ENCODE results near the gene RNF10.
"Not testable (repeated sequence)": the region's sequence is repeated elsewhere in the genome, so short reads cannot be mapped to it uniquely, and the experiment has no call there.

RNF10 gene

DNA sequence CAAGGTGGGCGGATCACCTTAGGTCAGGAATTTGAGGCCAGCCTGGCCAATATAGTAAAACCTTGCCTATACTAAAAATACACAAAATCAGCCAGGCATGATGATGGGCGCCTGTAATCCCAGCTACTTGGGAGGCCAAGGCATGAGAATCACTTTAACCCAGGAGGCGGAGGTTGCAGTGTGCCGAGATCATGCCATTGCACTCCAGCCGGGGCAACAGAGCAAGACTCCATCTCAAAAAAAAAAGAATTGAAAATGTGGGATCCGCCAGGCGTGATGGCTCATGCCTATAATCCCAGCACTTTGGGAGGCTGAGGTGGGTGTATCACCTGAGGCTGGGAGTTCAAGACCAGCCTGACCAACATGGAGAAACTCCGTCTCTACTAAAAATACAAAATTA lies 14.8 kb upstream of the RNF10 start:
- intact Hi-C loops (cut with DNase I); DNase-seq: not testable (repeated sequence)

DNA sequence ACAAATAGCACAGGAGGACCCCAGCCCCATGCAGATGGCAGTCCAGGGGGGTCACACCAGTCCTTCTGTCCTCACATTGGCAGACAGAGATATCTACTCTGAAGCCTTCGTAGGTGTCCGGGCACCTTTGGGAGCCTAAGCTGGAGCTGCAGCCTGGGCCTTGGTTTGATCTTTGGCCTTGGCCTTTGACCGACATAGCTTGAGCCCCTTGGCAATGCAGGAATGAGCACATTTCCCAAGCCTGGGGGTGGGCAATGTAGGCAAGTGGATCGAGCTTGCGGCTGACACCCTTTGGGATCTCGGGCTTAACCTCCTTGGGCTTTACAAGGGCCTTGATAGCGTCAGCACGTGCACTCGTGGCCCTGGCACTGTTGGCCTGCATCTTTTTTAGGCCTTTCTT lies 11.6 kb upstream of the RNF10 start:
- DNase-seq = no peak
- intact Hi-C loops (cut with DNase I) = no loop called here

DNA sequence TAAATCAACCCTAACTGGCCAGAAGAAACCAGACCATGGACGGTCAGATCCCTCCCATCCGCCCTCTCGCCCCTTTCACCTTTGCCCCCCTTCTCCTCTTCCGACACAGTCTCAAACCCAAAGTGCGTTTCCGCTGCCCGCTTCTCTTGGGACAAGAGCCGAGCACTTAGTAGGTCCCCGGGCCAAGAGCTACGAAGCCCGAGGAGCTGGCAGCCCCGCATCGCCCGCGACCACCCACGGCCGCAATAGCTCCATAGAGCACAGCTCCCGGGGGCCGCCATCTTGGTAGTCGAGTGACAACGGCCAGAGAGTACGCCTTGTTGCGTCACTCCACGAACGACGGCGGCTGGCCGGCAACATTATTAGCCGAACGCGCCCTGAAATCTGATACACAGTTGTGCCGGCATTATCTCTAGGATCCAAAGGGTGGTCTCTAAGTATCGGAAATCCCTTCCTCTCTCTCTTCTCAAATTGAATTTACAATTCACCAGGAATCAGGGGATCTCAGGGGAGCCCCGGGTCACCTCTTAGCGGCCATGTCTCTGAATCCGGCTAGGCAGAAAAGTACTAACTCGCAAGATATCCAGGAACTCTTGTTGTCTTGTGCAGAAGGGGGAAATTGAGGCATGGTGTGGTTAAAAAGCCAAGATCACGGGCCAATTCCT lies 5.2 kb upstream of the RNF10 start, which contains the start of gene COQ5:
Gene COQ5 (minus strand): TSS at position 298 of the 665 bp plus-strand sequence. CDS start 17 bp downstream, at position 281.
- intact Hi-C loops (cut with DNase I) = loop anchor here (2.0 kb wide), 1 partner anchor 32 kb away; the partner anchor contains the start of gene DYNLL1
- peak; percentile 89 to 99 (median 94) for DNase-seq

DNA sequence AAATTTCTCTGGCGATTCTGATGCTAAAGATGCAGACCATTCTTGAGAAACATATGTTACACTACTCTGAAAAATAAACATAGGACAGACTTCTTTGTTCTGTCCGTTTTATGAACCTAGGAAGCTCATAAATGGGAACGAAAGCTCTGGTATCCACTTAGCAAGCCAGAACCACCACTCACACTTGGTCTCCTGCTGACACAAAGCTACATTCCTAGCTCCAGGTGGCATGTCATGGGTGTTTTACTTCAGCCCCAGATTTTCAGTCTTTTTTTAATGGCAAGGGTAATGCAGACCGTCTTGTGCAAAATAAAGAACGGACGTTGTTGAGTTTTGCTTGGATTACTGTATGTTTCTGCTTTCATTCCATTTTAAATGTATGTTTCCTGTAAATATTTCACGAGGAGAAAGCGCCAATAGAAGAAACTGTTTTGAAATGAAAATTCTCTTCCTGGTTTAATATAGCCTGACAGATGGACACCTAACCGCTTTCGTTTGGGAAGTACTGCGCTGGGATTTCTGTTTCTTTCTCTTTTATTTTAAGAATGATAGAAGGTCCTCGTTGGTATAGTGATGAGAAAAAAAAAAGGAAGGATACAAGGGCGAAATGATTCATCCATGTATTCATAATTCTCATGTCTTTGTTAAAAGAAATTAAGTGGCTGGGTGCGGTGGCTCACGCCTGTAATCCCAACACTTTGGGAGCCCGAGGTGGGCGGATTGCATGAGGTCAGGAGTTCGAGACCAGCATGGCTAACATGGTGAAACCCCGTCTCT lies 4.3 kb upstream of the RNF10 start:
- intact Hi-C loops (cut with DNase I) = loop anchor here (2.0 to 10.0 kb wide), 2 partner anchors 33 to 55 kb away; partner anchors contain the start of gene DYNLL1
- DNase-seq = no peak

DNA sequence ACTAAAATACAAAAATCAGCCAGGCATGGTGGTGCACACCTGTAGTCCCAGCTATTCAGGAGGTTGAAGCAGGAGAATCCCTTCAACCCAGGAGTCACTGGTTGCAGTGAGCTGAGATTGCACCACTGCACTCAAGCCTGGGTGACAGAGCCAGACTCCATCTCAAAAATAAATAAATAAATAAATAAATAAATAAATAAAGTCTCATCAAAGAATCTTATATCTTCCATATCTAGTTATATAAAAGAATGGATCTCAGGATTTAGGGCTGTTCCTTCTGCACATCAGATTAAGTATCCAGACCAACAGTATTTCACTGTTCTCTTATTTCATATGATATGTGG lies 3.8 kb upstream of the RNF10 start:
- DNase-seq = not testable (repeated sequence)
- intact Hi-C loops (cut with DNase I) = loop anchor here (10.0 kb wide), 1 partner anchor 56 kb away; no protein-coding TSS in a partner anchor

DNA sequence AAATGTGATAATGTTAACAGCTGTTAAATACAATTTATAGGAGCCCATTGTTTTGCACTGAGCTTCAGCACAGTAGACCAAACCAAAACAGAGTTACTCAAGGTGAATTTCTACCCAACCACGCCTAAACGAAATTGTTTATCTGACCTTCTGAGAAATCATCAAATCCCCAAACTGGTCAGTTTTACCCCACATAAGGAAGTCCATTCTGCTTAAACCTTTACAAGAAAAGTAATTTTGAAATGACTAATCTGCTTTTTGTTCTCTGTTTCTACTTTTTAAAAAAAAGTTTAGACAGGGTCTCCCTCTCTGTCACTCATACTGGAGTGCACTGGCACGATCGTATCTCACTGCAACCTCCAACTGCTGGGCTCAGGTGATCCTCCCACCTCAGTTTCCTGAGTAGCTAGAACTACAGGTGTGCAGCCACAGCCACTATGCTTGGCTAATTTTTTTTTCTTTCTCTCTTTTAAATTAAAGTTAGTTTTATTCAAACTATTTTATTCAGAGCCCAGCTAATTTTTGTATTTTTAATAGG lies 1.4 kb upstream of the RNF10 start:
- intact Hi-C loops (cut with DNase I) = loop anchor here (10.0 kb wide), 1 partner anchor 58 kb away; no protein-coding TSS in a partner anchor
- no peak for DNase-seq

DNA sequence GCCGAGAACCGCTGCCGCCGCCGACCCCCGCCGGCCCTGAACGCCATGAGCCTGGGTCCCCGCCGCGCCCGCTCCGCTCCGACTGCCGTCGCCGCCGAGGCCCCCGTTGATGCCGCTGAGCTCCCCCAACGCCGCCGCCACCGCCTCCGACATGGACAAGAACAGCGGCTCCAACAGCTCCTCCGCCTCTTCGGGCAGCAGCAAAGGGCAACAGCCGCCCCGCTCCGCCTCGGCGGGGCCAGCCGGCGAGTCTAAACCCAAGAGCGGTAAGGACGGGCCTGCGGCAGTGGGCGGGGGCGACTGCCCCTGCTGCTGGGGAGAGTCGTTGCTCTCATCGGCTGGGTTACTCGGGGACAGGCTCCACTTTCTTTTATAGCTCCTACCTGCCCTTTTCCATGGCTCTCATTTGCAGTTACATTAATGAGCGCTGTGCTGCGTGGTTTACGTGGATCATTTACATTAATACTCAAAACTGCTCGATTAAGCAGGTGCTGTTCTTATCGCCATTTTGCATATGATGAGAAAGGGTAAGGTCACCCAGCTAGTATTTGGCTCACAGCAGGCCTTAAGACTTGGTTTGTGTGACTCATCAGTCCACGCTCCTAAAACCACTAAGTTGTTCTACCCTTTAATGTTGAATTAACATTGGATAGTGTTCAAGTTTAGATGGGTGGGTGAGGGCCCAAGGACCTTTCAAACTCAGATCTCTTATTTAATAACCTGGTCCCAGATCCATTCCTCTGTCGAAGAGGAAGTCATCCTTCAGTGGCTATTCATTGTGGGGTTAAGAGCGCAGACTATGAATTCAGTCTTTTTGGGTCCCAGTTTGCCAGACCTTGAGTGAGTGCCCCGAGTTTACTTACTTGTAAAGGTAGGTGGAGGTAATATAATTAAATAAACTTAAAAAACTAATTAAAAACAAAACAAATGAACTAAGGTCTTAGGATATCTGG lies 823 bp downstream of the RNF10 start:
- intact Hi-C loops (cut with DNase I) = loop anchor here (10.0 kb wide), 1 partner anchor 60 kb away; no protein-coding TSS in a partner anchor
- peak in 8 of 10 donors; percentile 20 to 88 (median 26) for DNase-seq

DNA sequence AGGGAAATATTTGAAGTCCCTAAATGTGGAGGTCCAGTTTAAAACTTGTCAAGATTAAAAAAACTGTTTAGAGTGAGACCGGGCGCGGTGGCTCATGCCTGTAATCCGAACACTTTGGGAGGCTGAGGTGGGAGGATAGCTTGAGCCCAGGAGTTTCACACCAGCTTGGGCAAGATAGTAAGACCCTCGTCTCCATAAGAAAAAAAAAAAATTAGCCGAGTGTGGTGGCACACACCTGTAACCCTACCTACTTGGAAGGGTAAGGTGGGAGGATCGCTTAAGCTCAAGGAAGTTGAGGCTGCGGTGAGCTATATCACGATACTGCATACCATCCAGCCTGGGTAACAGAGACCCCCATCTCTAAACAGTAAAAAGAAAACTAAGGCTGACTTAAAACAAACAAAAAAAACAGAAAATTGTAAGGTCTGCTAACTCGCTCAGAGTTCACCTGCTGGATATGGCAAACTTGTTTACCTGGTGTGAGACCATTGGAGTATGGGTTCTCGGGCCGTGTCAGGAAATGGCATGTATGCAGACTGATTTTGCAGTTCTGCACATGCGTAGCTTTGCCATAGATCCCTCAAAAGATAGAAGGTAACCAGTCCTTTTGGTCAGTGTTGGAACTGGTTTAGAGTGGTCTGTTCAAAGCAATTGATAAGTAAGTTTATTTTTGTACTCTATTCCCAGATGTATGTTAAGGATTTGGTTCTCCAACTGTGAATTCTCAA lies 2.1 kb downstream of the RNF10 start:
- intact Hi-C loops (cut with DNase I) = loop anchor here (10.0 kb wide), 1 partner anchor 61 kb away; no protein-coding TSS in a partner anchor
- DNase-seq = peak in 1 of 10 donors; percentile 48

DNA sequence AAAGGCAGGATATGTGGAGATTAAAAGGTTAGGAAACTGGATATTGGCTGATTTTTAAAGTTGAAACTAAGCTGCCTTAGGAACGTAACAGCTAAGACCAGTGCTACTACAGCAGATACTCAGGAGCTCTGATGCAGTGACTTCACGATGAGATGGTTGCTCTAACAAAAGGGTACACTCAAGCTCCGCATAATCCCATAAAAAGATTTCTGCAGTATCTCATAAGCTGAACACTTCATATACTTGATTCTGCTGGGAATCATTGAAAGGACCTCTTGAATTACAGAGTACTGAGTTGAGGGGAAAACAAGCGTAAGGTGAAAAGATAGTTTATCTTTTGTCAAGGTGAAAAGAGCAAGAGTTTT lies 3.7 kb downstream of the RNF10 start:
- intact Hi-C loops (cut with DNase I) = loop anchor here (10.0 kb wide), 1 partner anchor 63 kb away; no protein-coding TSS in a partner anchor
- no peak for DNase-seq

DNA sequence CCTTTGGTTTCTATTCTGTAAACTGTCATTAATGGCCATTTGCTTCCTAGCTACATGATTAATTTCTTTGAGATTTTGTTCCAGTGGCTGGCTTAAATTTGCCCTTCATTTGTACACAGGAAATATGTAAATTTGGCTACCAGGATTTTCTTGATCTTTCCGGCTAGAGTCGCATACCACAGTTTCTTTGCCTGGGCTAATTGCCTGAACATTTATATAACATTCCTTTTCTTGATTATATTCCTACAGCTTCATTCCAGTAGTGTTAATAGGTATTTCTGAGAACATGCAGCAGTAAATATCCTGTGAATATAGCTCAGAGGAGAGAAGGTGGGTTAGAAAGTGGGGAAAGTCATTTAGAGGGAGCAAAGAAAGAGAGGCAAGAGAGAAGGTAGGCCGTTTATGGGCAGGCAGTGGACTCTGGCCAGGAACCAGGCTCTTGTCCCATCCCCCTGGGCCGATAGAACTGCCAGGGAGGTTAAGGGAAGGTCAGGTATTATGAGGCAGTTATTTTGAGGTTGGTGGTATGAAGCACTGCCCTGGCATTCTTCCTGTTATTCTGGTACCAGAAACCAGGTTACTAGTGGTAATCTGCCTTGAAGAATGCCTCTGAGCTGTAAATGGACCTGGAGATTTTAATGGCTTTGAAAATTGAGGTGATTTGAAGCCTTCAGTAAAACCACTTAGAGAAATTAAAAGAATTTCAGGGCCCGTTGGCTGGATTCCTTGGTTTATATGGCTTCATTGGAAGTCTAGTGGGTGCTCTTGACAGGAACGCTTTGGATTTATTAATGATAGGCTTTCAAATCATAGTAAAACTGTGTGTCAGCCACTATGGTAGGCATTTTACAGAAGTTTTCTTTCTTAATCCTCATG lies 4.4 kb downstream of the RNF10 start:
- peak in 1 of 10 donors; percentile 46 for DNase-seq
- intact Hi-C loops (cut with DNase I) = loop anchor here (10.0 kb wide), 1 partner anchor 64 kb away; no protein-coding TSS in a partner anchor

DNA sequence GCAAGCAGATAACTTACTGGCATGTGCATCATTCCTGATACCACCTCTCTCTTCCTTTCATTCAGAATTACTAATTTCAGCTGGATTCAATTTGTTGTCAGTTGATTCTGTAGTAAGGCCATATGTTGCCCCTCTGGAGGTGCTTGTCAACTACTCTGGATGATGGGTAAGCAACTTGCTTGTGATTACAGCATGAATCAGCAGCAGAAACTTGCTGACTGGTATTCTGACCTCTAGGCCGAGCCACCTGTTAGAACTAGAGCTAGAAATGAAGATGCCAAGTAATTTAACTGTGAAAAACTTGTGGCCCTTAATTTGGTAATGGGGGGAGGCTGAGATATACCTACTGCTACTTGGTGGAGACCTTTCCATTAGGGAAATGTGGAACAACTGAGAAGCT lies 5.1 kb downstream of the RNF10 start:
- intact Hi-C loops (cut with DNase I) = loop anchor here (10.0 kb wide), 1 partner anchor 65 kb away; no protein-coding TSS in a partner anchor

DNA sequence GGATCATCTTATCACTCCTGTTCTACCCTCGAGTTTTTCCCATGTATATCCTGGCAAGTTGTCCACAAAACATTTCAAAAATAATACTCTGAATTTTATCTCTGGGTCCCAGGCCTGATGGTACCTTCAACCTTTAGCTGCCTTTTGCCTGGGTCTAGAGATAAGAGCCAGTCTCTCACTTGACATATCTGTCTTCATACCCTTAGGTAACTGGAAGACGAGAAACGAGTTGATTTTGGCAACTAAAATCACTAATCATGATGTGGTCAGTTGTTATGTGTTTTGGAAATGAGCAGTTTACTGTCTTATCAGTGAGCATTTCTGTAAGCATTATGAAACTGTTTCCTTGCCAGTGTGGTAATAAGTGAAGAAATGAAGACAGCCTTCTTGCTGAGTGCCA lies 6.3 kb downstream of the RNF10 start:
- intact Hi-C loops (cut with DNase I) = no loop called here
- no peak for DNase-seq

More for the DNA sequence above, 5.1 kb downstream of the RNF10 start:
- DNase-seq = no peak

DNA sequence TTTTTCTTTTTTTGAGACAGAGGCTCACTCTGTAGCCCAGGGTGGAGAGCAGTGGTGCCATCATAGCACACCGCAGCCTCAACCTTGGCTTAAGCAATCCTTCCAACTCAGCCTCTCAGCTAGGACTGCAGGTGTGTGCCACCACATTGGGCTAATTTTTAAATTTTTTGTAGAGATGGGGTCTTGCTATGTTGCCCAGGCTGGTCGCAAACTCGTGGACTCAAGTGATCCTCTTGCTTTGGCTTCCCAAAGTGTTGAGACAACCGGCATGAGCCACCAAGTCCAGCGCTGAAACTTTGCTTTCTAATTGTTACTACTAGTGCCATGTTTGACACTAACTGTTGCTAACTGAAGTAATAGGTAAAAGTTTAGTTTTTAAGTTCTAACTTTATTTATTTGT lies 8.0 kb downstream of the RNF10 start:
- intact Hi-C loops (cut with DNase I) = no loop called here
- no peak for DNase-seq

DNA sequence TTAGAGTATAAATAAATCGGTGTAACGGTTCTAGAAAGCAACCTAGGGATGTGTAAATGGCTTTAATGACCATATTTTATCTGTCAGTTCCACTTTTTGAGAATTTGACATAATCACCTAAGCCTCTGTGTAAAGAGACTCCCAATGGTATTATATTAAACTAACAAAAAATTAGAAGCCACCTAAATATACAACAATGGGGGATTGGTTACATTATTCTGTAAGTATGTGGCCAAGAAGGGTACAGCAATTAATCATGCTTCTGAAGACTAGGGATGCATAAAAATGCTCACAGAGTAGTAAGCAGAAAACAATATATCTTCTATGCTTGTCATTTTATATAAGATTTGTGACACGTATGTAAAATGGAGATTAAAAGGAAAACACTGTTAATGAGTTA lies 10.5 kb downstream of the RNF10 start:
- DNase-seq = no peak
- intact Hi-C loops (cut with DNase I) = no loop called here

DNA sequence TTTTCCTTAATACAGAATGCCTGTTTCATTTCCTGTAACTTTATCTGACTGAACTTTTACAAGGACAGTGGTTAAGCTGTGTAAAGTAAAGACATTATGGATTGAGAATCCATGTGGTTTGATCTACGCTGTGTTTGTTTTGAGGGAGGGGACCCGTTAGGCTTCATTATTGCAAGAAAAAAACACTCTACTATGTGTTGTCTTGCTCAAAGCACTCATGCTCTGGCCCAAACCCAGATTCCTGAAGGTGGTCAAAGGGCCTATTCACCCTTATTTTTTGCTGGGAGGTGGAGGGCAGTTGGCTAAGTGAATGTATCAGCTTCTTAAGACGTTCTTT lies 11.9 kb downstream of the RNF10 start:
- intact Hi-C loops (cut with DNase I) = no loop called here
- DNase-seq = no peak

DNA sequence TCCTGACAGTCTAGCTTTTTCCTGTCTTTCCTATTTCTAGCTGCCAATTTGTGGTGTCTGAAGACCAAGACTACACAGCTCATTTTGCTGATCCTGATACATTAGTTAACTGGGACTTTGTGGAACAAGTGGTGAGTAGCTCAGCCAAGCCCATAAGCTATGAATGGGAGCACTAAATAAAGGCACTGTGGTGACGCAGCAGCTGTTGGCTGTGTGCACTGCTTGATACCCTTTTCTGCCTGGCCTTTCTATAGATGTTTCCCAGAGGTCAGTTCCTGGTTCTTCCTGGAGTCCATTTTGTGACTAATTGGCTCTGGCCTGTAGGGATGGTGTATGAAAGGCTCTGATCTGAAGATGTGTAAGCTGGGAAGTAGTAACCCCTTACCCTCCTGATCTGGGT lies 20.5 kb downstream of the RNF10 start:
- DNase-seq = no peak
- intact Hi-C loops (cut with DNase I) = no loop called here

DNA sequence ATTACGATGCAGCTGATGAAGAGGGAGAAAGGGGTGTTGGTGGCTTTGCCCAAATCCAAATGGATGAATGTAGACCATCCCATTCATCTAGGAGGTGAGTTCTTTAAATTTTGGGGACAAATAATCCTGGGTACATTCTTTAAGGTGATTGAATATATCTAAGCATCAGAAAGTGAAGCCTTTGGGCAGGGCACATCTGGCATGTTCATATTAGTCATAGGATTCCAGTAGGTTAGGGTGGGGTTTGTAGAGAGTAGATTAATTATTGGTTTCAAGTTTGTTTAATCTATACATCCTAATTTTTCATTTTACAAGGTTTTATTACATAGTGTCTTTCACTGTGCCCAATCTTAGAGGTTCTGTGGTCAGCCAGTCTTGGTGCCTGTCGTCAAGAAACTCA lies 23.4 kb downstream of the RNF10 start:
- no peak for DNase-seq
- intact Hi-C loops (cut with DNase I) = no loop called here

DNA sequence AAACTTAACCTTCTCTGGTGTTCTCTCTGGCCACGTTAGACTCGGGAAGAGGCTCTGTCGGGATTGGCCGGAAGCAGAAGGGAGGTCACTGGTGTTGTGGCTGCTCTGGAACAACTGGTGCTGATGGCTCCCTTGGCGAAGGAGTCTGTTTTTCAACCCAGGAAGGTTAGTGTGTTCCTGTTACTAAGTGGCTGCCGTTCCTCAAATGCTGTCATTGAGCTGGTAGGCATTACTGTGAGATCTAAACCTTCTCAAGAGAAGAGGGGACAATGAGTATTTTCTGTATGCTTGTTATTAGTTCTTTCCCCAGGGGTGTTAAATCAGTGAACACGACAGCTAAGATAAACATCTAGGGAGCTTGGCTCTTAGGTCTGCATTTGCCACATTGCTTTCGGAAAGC lies 28.8 kb downstream of the RNF10 start:
- DNase-seq = no peak
- intact Hi-C loops (cut with DNase I) = no loop called here

DNA sequence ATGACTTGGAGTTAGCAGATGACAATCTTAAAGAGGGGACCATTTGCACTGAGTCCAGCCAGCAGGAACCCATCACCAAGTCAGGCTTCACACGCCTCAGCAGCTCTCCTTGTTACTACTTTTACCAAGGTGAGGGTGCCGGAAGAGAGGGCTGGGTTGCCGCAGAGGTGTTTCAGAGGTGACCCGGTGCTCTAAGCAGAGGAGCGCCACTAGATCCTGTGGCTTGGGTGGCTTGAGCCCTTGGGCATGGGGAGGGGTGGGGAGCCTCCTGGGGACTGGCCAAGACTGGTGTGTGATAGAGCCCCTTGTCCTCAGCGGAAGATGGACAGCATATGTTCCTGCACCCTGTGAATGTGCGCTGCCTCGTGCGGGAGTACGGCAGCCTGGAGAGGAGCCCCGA lies 29.3 kb downstream of the RNF10 start:
- DNase-seq = peak in 1 of 10 donors; percentile 43
- intact Hi-C loops (cut with DNase I) = no loop called here
